RPMI8226 (cell line): ENCODE results near the gene ASPM.
"Not testable (repeated sequence)": the region's sequence is repeated elsewhere in the genome, so short reads cannot be mapped to it uniquely, and the experiment has no call there.

ENCODE experiments used
- DNase-seq: peaks from one replicate; pipeline ENCODE4 v3.0.0-alpha.2; 2015

Gene ASPM

GRCh38 chr1:197067457-197067818, 79.0 kb downstream of the ASPM start:
- DNase-seq, result no peak

GRCh38 chr1:197066719-197067456, 79.6 kb downstream of the ASPM start, which contains the start of gene F13B:
Gene F13B, minus strand, starts transcription at chr1:197067260. Its CDS starts 37 bp downstream, at chr1:197067223.
- DNase-seq, result no peak

GRCh38 chr1:197066277-197066676, 80.2 kb downstream of the ASPM start:
- DNase-seq, result no peak

GRCh38 chr1:197065559-197065958, 80.9 kb downstream of the ASPM start:
- DNase-seq, result no peak

GRCh38 chr1:197063212-197063611, 83.3 kb downstream of the ASPM start:
- no peak for DNase-seq

- DNase-seq, result no peak
These were observed 83.8 kb downstream of the ASPM start for GRCh38 chr1:197062692-197063091.

- no peak for DNase-seq
These were observed 97.4 kb downstream of the ASPM start for GRCh38 chr1:197049100-197049499.

- DNase-seq, result no peak
These were observed 103.7 kb downstream of the ASPM start for GRCh38 chr1:197042676-197043341.

GRCh38 chr1:197041486-197042353, 104.7 kb downstream of the ASPM start:
- DNase-seq, result peak; percentile 40

GRCh38 chr1:197036861-197037260, 109.6 kb downstream of the ASPM start:
- no peak for DNase-seq

- not testable (repeated sequence) for DNase-seq
These were observed 111.7 kb downstream of the ASPM start for GRCh38 chr1:197034631-197035339.
